Testis (tissue), 2 donors: Measurements from ENCODE around the gene IL1RL2.

Source experiments
- POLR2A ChIP-seq: fragments of 450-650 bp; IDR thresholded peaks from one replicate; pipeline ENCODE4 v1.6.1; 2017; ENCODE audit warnings: antibody characterized with exemption, mild to moderate bottlenecking, moderate library complexity
- TF ChIP-seq, protein P1 (sequence below), 3 experiments: fragments of 450-650 bp in 2 of 3; fragments of 200-600 bp in 1 of 3; sonication (generic) in 1 of 3; IDR thresholded peaks; one replicate each; pipeline ENCODE4 v1.5.1; 2016 to 2019; ENCODE audit warnings: antibody characterized with exemption in 3 of 3, mild to moderate bottlenecking in 2 of 3, moderate library complexity in 1 of 3

DNA sequence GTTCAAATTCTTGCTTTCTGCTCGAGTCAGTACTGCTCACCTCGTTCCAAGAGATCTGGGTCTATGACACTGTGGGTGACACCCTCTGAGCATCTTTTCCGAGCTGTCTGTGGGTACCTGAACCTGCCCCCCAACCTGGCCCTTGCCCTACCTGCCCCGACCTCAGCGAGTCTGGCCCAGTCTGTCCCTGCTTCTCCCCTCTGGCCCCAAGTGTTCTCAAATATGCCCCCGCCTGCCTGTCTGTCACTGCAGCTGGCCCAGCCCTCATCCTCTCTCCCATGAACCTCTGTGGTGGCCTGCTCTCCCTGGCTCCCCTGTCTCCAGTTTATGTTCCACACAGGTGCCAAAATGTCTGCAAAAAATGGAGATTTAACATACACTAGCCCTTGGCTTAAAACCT, 32.5 kb upstream of the IL1RL2 start:
- TF ChIP-seq, protein P1, sequence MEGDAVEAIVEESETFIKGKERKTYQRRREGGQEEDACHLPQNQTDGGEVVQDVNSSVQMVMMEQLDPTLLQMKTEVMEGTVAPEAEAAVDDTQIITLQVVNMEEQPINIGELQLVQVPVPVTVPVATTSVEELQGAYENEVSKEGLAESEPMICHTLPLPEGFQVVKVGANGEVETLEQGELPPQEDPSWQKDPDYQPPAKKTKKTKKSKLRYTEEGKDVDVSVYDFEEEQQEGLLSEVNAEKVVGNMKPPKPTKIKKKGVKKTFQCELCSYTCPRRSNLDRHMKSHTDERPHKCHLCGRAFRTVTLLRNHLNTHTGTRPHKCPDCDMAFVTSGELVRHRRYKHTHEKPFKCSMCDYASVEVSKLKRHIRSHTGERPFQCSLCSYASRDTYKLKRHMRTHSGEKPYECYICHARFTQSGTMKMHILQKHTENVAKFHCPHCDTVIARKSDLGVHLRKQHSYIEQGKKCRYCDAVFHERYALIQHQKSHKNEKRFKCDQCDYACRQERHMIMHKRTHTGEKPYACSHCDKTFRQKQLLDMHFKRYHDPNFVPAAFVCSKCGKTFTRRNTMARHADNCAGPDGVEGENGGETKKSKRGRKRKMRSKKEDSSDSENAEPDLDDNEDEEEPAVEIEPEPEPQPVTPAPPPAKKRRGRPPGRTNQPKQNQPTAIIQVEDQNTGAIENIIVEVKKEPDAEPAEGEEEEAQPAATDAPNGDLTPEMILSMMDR (IDR thresholded peaks at IDR 0.05) = no peak
- TF ChIP-seq POLR2A = no peak
